ENCODE measurements around the gene LRRC49. TPM values are rescaled to one million over a fixed set of nuclear protein-coding genes. Genes with fewer than 3 reads are reported as not detected.
"Not testable (repeated sequence)": the region's sequence is repeated elsewhere in the genome, so short reads cannot be mapped to it uniquely, and the experiment has no call there.

The LRRC49 gene
- total and polyA plus RNA-seq, 4 donors, result 3.0 to 24.3 (median 7.4) TPM

- Histone ChIP-seq H3K27me3 (ENCODE audit: control insufficient read depth in 3 of 3, insufficient read depth in 3 of 3, low read length in 2 of 3) (no peaks in the 10 kb centered on the region), H3K9ac (ENCODE audit: insufficient read depth in 1 of 2, low read length in 2 of 2) (no peak overlapping the region), H3K4me1 (ENCODE audit: control insufficient read depth in 5 of 5, insufficient read depth in 5 of 5, low read length in 5 of 5) (no peaks in the 10 kb centered on the region), H3K36me3 (ENCODE audit: control insufficient read depth in 4 of 4, insufficient read depth in 4 of 4, low read length in 4 of 4) (peaks cover 0 to 1% (median 0%) of the 10 kb centered on the region in 4 donors), H3K9me3 (ENCODE audit: control insufficient read depth in 4 of 4, insufficient read depth in 3 of 4, low read length in 3 of 4) (no peaks in the 10 kb centered on the region), H3K27ac (ENCODE audit: low read depth in 1 of 2, low read length in 1 of 2) (peak overlapping the region in 1 of 2 donors; percentile 62), H3K4me3 (no peak overlapping the region)
- WGBS, 2 donors, result 81 to 93% methylated on average over 3 of the region's 3 CpGs
- ATAC-seq (ENCODE audit: insufficient read depth, low FRiP score) (no peak), DNase-seq (no peak)
- TF ChIP-seq CTCF (IDR thresholded peaks at IDR 0.05; ENCODE audit: control extremely low read depth, extremely low read depth), result no peak
Observed at GRCh38 chr15:71042356-71042922, 149.8 kb downstream of the LRRC49 start.

- no peak for DNase-seq
- Histone ChIP-seq H3K9ac (ENCODE audit: insufficient read depth in 1 of 2, low read length in 2 of 2) (no peak overlapping the region), H3K4me3 (no peak overlapping the region), H3K36me3 (ENCODE audit: control insufficient read depth in 4 of 4, insufficient read depth in 4 of 4, low read length in 4 of 4) (no peaks in the 10 kb centered on the region), H3K4me1 (ENCODE audit: control insufficient read depth in 5 of 5, insufficient read depth in 5 of 5, low read length in 5 of 5) (no peaks in the 10 kb centered on the region), H3K9me3 (ENCODE audit: control insufficient read depth in 4 of 4, insufficient read depth in 3 of 4, low read length in 3 of 4) (no peaks in the 10 kb centered on the region), H3K27me3 (ENCODE audit: control insufficient read depth in 3 of 3, insufficient read depth in 3 of 3, low read length in 2 of 3) (no peaks in the 10 kb centered on the region), H3K27ac (ENCODE audit: low read depth in 1 of 2, low read length in 1 of 2) (no peak overlapping the region)
- 62 to 85% methylated on average over 1 of the region's 1 CpG for WGBS, 2 donors
- no peak for TF ChIP-seq CTCF (IDR thresholded peaks at IDR 0.05; ENCODE audit: control extremely low read depth, extremely low read depth)
- no peak for ATAC-seq (ENCODE audit: insufficient read depth, low FRiP score)
Observed at GRCh38 chr15:71043373-71043772, 150.7 kb downstream of the LRRC49 start.

GRCh38 chr15:71044006-71044405 lies 151.4 kb downstream of the LRRC49 start:
- Histone ChIP-seq H3K4me3 (no peak overlapping the region), H3K9me3 (ENCODE audit: control insufficient read depth in 4 of 4, insufficient read depth in 3 of 4, low read length in 3 of 4) (no peaks in the 10 kb centered on the region), H3K9ac (ENCODE audit: insufficient read depth in 1 of 2, low read length in 2 of 2) (no peak overlapping the region), H3K27me3 (ENCODE audit: control insufficient read depth in 3 of 3, insufficient read depth in 3 of 3, low read length in 2 of 3) (no peaks in the 10 kb centered on the region), H3K27ac (ENCODE audit: low read depth in 1 of 2, low read length in 1 of 2) (peak overlapping the region in 1 of 2 donors; percentile 42), H3K4me1 (ENCODE audit: control insufficient read depth in 5 of 5, insufficient read depth in 5 of 5, low read length in 5 of 5) (no peaks in the 10 kb centered on the region), H3K36me3 (ENCODE audit: control insufficient read depth in 4 of 4, insufficient read depth in 4 of 4, low read length in 4 of 4) (no peaks in the 10 kb centered on the region)
- no peak for TF ChIP-seq CTCF (IDR thresholded peaks at IDR 0.05; ENCODE audit: control extremely low read depth, extremely low read depth)
- 97 to 100% methylated on average over 1 of the region's 1 CpG for WGBS, 2 donors
- ATAC-seq (ENCODE audit: insufficient read depth, low FRiP score), result no peak
- DNase-seq, result no peak

GRCh38 chr15:71046146-71046545 lies 153.5 kb downstream of the LRRC49 start:
- not testable (repeated sequence) for ATAC-seq (ENCODE audit: insufficient read depth, low FRiP score); DNase-seq; H3K36me3 ChIP-seq (ENCODE audit: control insufficient read depth in 4 of 4, insufficient read depth in 4 of 4, low read length in 4 of 4); H3K27me3 ChIP-seq (ENCODE audit: control insufficient read depth in 3 of 3, insufficient read depth in 3 of 3, low read length in 2 of 3); H3K27ac ChIP-seq (ENCODE audit: low read depth in 1 of 2, low read length in 1 of 2); H3K9me3 ChIP-seq (ENCODE audit: control insufficient read depth in 4 of 4, insufficient read depth in 3 of 4, low read length in 3 of 4); H3K4me3 ChIP-seq; H3K9ac ChIP-seq (ENCODE audit: insufficient read depth in 1 of 2, low read length in 2 of 2); H3K4me1 ChIP-seq (ENCODE audit: control insufficient read depth in 5 of 5, insufficient read depth in 5 of 5, low read length in 5 of 5)
- 89 to 97% methylated on average over 2 of the region's 2 CpGs for WGBS, 2 donors

All from lung (tissue), 12 donors.